Testis (tissue), 2 donors: ENCODE data around the gene CDKN1A.

ENCODE experiments used
- POLR2A ChIP-seq: fragments of 450-650 bp; IDR thresholded peaks from one replicate; pipeline ENCODE4 v1.6.1; 2017; ENCODE audit warnings: antibody characterized with exemption, mild to moderate bottlenecking, moderate library complexity
- TF ChIP-seq, protein P1 (sequence below), 3 experiments: fragments of 450-650 bp in 2 of 3; fragments of 200-600 bp in 1 of 3; sonication (generic) in 1 of 3; IDR thresholded peaks; one replicate each; pipeline ENCODE4 v1.5.1; 2016 to 2019; ENCODE audit warnings: antibody characterized with exemption in 3 of 3, mild to moderate bottlenecking in 2 of 3, moderate library complexity in 1 of 3

- no peak for TF ChIP-seq POLR2A
- TF ChIP-seq, protein P1, sequence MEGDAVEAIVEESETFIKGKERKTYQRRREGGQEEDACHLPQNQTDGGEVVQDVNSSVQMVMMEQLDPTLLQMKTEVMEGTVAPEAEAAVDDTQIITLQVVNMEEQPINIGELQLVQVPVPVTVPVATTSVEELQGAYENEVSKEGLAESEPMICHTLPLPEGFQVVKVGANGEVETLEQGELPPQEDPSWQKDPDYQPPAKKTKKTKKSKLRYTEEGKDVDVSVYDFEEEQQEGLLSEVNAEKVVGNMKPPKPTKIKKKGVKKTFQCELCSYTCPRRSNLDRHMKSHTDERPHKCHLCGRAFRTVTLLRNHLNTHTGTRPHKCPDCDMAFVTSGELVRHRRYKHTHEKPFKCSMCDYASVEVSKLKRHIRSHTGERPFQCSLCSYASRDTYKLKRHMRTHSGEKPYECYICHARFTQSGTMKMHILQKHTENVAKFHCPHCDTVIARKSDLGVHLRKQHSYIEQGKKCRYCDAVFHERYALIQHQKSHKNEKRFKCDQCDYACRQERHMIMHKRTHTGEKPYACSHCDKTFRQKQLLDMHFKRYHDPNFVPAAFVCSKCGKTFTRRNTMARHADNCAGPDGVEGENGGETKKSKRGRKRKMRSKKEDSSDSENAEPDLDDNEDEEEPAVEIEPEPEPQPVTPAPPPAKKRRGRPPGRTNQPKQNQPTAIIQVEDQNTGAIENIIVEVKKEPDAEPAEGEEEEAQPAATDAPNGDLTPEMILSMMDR (IDR thresholded peaks at IDR 0.05), result no peak
These were observed 27.8 kb downstream of the CDKN1A start for GRCh38 chr6:36706339-36706738.
